Raji (cell line): Measurements from ENCODE around the gene CDH13.

ENCODE experiments used
- POLR2A ChIP-seq: IDR thresholded peaks from 2 replicates; pipeline ENCODE4 v1.6.1; 2011; ENCODE audit warnings: low read depth, low read length, control low read depth; ENCODE audit not compliant: insufficient read depth

The CDH13 gene

DNA sequence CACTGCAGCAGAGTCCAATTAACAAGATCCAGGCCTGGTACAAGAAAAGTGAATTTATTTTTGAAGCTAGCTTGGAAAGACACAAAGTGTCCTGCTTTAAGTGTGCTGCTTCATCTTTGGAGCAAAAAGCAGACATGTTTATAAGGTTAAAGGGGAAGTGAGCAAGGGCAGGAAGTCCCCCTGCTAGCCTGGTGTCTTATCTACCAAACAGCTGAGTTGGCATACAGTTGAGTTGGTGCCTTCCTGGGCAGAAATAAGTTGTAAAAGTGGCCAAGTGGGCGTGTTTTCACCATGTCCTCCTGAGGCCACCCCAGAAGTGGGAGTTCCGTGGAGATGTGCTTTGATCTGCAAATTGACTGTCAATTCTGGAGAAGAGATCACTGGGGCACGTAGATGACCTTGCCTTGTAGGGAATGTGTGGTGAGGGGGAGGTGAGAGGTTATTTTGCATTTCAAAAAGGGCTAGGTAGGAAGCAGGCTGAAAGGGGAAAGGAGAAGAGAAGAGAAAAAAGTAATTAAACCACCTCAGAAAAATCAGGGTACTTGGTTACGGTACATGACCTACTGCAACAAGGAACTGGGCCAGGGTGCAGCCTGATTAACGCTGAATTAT lies 1142.7 kb downstream of the CDH13 start:
- TF ChIP-seq POLR2A, result no peak

DNA sequence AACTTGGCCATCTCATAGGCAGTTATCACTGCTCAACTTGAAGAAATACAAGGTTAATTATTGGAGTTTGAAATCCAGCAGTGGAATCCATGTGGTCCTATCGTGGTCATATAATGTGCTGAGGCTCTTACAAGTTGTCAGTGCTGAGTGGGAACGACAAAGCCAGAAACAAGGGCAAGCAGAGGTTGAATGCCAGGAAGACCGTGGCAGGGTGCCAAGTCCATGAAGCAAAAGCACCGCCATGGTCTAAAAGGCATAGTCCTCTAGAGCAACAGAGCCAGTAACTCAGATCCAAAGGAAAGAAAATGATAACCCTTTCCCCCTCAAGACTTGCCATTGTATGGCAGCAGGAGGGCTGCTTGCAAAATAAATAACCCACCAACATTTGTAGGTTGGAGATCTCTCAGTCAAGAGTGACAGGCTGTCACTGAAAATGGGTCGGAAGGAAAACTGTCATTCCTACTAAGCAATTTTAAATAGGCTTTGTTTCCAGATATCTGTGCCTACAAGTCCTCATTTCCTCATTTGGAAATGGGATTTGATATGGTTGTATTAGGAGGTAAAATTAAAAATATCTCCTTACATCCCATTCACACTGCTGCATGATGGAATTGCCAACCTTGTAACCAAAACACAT lies 1144.7 kb downstream of the CDH13 start:
- TF ChIP-seq POLR2A, result no peak

DNA sequence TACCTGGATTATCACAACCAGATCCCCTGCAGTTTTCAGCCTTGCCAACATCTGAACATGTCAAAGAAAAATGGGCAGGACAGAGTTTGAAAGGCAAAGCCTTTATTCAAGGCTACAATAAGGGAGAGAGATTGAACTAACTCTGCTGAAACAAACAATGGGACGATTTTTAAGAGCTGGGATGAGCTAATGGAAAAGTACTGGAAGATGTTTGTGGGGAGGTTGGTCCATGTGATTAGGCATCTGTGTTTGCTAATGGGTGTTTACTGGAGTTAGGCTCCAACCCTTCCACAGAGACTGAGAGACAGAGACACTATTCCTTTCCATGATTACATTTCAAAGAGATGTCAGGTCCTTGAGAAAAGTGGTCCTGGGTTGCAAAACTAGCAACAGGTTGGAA lies 1146.0 kb downstream of the CDH13 start:
- TF ChIP-seq POLR2A, result no peak

DNA sequence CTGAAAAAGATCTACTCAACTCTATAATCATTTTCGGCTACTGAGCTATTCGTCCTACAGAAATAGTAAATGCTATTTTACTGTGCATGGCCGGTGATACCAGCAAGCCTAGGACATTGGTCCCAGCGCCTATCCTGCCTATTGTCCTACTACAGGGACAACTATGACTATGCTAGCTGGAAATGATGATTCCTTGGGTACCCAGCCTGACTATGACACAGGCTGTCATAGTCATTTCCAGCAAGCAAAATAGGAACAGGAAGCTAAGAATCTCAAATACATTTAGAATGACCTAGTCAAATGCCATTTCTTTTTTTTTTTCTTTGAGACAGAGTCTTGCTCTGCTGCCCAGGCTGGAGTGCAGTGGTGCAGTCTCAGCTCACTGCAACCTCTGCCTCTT lies 1147.3 kb downstream of the CDH13 start:
- no peak for TF ChIP-seq POLR2A

DNA sequence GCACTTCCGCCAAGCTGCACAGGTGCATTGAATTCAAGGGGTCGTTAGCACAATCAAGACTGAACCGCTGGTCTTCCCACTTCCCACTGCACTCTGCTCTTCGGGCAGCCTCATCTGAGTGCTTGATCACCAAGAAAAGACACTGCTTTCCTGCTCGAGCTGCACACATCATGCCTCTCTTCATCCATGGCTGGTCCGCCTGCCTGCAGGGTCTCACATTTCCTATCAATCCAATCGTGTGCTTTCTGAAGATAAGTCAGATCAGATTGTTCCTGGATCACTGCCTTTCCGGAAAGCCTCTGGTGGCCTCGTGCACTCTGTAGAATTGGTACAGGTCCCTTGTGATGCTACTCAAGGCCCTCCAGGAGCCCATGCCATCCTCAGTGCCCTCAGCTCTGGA lies 1150.2 kb downstream of the CDH13 start:
- no peak for TF ChIP-seq POLR2A

DNA sequence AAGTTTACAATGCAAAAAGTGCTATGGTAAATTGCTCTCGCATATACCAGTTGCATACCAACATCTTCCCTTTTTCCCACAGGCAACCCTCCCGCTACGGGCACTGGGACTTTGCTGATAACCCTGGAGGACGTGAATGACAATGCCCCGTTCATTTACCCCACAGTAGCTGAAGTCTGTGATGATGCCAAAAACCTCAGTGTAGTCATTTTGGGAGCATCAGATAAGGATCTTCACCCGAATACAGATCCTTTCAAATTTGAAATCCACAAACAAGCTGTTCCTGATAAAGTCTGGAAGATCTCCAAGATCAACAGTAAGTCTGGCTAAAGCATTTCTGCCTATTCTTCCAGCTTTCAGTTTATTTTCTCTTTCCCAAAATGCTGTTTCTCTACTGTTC lies 1153.1 kb downstream of the CDH13 start:
- TF ChIP-seq POLR2A, result no peak

DNA sequence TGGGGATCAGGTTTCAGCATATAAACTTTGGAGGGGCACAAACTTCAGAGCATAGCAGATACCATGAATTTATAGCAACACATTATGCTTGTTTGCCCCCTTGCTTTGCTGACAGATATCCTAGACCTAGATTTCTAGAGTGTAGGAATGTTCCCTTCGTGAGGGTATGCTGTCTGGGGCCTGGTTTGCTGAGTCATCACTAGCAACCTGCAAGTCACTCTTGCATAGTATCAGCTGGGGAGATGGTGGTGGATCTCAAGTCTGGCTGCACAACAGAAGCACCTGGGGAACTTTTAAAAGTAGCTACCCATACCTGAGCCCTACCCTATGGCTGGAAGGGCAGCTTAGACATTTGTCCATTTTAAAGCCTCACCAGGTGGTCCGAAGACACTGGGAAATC lies 1158.7 kb downstream of the CDH13 start:
- TF ChIP-seq POLR2A, result no peak

DNA sequence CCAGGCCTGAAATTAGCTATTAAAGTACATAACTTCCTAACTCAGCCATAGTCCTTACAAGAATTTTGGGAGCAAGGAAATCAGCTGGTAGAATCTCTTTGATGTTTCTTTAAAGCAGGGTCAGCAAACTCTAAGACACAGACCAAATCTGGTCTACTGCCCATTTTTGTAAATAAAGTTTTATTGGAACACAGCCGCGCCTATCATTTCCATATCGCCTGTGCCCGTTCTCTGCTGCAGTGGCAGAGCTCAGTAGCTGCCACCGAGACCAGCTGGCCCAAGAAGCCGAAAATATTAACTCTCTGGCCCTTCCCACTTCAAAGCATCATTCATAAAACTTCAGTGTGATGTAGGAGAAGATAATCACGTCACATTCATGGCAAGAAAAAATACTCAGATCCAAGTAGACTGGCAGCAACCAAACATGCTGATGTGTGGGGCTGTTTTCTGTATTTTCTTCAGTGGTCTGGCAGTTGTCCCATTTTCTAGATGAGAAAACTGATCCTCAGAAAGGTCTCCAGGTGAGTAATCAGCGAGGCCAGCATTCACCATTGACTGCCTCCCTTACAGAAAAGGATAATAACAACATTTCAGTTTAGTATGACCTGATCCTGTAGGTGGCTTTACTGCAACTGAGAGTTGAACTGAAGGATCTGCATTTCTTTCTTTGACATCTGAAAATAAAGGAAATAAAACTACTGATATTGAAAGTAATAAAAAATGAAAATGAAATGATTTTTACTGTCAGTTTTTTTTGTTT lies 1163.1 kb downstream of the CDH13 start:
- TF ChIP-seq POLR2A, result no peak

DNA sequence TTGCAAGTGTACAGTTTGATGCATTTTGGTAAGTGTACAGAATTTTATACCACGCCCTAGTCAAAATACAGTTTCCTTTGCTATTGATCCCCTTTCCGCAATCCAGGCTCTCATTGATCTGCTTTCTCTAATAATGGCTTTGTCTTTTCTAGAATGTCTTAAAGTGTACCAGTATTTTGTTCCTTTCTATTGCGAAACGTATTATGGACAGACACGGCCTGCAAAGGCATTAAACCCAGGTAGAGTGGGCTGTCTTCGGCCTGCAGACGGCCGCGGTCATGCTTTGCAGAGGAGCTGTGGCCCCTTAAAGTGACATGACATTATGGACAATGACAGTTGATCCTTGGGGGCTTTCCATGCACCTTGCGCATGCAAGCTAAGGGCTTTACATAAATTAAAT lies 1165.1 kb downstream of the CDH13 start:
- TF ChIP-seq POLR2A, result no peak

DNA sequence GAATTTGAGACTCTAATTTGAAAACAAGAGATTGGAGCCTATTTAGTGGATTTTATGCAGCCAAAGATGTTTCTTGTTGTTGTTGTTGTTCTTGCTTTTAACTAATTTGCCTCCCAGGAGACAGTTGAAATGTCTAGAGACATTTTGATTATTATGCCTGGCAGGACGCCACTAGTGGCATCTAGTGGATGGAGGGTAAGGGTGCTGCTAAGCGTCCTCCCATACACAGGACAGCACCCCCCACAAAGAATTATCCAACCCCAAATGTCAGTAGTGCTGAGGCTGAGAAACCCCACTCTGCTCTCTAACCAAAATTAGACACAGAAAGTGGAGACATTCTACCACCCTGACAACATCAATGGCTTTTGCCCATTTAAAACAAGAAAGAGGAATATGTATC lies 1165.6 kb downstream of the CDH13 start:
- TF ChIP-seq POLR2A, result no peak

DNA sequence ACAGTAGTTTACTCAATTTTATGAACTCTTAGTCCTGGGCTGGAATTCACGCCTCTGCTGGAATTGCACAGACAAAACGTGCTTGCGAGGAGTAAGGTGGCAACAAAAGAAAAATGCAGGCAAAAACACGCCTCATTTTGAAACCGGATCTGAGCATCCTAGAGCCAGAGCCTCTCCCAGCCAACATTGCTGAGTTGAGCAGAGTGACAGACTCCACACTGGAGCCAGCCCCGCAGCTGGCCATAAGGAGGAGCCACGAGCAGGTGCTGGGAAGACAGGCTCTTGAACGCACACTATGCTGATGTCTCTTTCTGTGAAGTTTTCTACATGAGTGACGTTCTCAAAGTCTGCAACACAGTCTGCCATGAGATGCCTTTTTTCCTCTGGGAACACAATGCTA lies 1166.4 kb downstream of the CDH13 start:
- no peak for TF ChIP-seq POLR2A

DNA sequence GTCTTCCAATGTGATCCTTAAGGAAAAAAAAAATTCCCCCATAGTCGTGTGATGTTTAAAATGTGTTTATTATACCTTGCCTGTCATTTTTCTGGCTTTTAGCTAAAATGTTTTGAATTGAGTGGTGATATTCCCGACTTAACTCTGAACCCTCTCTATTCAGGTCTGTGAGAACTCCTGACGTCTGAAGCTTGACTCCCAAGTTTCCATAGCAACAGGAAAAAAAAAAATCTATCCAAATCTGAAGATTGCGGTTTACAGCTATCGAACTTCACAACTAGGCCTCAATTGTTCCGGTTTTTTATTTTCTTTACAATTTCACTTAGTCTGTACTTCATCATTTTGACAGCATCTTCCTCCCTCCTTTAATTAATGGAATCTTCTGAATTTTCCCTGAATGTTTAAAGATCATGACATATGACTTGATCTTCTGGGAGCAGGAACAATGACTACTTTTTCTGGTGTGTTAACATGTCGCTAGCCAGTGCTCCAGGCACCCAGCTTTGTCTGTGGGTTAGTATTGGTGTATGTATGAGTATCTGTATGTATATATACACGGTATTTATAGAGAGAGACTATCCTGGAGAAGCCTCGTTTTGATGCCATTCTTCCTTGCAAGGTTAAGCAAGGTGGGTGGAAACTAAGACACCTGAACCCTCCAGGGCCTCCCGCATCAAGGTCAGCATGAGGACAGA lies 1168.2 kb downstream of the CDH13 start:
- no peak for TF ChIP-seq POLR2A

DNA sequence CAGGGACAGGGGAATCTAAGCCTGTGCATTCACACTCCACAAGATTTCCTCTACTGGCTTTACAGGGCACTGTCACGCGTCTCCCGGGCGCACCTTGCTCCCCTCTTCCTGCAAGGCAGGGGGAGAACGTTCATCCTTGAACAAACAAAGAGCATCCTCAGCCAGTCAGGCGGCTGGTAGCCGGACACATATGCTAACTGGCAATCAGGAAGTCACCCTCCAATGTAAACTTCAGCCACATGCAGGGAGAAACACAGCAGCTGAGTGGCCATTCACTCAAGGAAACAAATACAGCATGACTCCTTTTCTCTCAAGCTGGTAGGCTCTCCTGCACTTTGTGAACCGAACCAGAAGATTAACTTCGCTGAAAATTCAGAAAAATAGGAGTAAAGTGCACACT lies 1170.2 kb downstream of the CDH13 start:
- no peak for TF ChIP-seq POLR2A

DNA sequence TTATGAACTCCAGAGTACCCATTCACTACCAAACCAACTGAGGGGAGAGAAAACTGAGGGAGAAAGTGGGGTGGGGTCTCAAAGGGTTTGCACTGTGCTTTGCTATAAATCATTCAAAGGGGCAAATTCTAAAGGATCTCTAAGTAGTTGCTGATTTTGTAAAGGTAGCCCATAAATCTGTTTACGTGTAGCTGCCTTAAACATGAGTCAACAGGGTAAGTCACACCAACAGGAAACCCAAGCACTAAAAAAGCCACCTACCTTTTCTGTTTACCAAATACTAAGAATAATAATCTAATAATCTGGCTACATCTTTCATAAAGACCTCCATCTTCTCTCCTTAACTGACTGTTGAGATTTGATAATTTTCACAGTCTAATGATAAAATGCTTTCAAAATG lies 1172.6 kb downstream of the CDH13 start:
- no peak for TF ChIP-seq POLR2A

DNA sequence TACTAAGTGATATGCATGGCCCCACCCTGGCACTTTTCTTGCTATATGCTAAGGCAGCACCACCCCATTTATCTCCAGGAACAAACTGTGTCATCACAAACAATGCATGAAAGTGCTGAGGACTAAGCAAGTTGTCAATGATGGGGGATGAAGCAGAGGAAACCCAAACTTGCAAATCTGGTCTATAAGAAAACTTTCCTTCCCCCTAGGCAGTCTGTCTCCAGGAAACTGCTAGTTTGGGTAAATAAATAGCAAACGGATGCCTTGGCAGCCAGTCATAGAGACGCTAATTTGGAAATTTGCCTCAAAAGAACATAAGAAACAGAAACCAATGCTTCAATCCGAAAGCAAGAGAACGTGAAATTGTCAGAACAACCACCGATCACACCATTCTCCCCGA lies 1175.4 kb downstream of the CDH13 start:
- no peak for TF ChIP-seq POLR2A
